Smooth muscle cell (in vitro differentiated cells): Measurements from ENCODE around the gene ELL2. TPM values are rescaled to one million over a fixed set of nuclear protein-coding genes. Genes with fewer than 3 reads are reported as not detected.

Experiments used
- DNase-seq: peaks from one replicate; lab custom pipeline; 2025; ENCODE audit not compliant: unreplicated experiment; lab: John Stamatoyannopoulos, UW
- H2AFZ ChIP-seq: fragments of 200-600 bp; sonication (generic); 2 replicates; pipeline ENCODE4 v1.6.0; 2016; ENCODE audit warnings: antibody characterized with exemption, low read depth, mild to moderate bottlenecking
- H3F3A ChIP-seq: fragments of 200-600 bp; sonication (generic); 2 replicates; pipeline ENCODE4 v1.6.0; 2017; ENCODE audit warnings: antibody characterized with exemption, low read depth
- H3K27ac ChIP-seq: fragments of 200-600 bp; sonication (generic); 2 replicates; pipeline ENCODE4 v1.5.1; 2016; ENCODE audit warnings: low read depth, mild to moderate bottlenecking
- H3K27me3 ChIP-seq: fragments of 200-600 bp; sonication (generic); 2 replicates; pipeline ENCODE4 v1.6.1; 2016; ENCODE audit warnings: low read depth, mild to moderate bottlenecking
- H3K36me3 ChIP-seq: fragments of 200-600 bp; sonication (generic); 2 replicates; pipeline ENCODE4 v1.5.1; 2016; ENCODE audit warnings: low read depth
- H3K4me1 ChIP-seq: fragments of 200-600 bp; sonication (generic); 2 replicates; pipeline ENCODE4 v1.5.1; 2016; ENCODE audit warnings: low read depth
- H3K4me2 ChIP-seq: fragments of 200-600 bp; sonication (generic); 2 replicates; pipeline ENCODE4 v1.6.0; 2016; ENCODE audit warnings: mild to moderate bottlenecking
- H3K4me3 ChIP-seq: fragments of 200-600 bp; sonication (generic); 2 replicates; pipeline ENCODE4 v1.5.1; 2016; ENCODE audit warnings: mild to moderate bottlenecking
- H3K79me2 ChIP-seq: fragments of 200-600 bp; sonication (generic); 2 replicates; pipeline ENCODE4 v1.6.0; 2016; ENCODE audit warnings: low read depth, mild to moderate bottlenecking
- H3K9ac ChIP-seq: fragments of 200-600 bp; sonication (generic); 2 replicates; pipeline ENCODE4 v1.6.0; 2016; ENCODE audit warnings: low read depth
- H3K9me3 ChIP-seq: fragments of 200-600 bp; sonication (generic); replicated peaks from 2 replicates; pipeline ENCODE4 v1.5.1; 2016; ENCODE audit warnings: low read depth
- H4K20me1 ChIP-seq: fragments of 200-600 bp; sonication (generic); 2 replicates; pipeline ENCODE4 v1.6.0; 2016; ENCODE audit warnings: low read depth
- WGBS: methylation state at CpG from one replicate; pipeline ENCODE4 v1.1.7; 2016; ENCODE audit warnings: low lambda C conversion rate; 5-methylcytosine and 5-hydroxymethylcytosine counted together
- polyA plus RNA-seq: library from polyadenylated mRNA; unstranded; fragments of >200 nt; fragmentation: Nextera tagmentation; extraction: Ambion mirVana; gene quantifications from 2 replicates; pipeline ENCODE4 v1.2.1, GENCODE V29; 2016
- total RNA-seq: library from RNA; depleted of rRNA; stranded (reverse); fragments of >200 nt; gene quantifications from 2 replicates; pipeline ENCODE4 v1.2.3, GENCODE V29; 2014
- TF ChIP-seq, protein P1 (sequence below): fragments of 200-600 bp; sonication (generic); IDR thresholded peaks from 2 replicates; pipeline ENCODE4 v1.5.1; 2017; ENCODE audit warnings: borderline replicate concordance, mild to moderate bottlenecking, antibody characterized with exemption; ENCODE audit not compliant: insufficient read depth, poor library complexity, severe bottlenecking

The ELL2 gene
- total and polyA plus RNA-seq, 2 experiments from 2014 or later: 14.4 to 49.9 TPM

DNA sequence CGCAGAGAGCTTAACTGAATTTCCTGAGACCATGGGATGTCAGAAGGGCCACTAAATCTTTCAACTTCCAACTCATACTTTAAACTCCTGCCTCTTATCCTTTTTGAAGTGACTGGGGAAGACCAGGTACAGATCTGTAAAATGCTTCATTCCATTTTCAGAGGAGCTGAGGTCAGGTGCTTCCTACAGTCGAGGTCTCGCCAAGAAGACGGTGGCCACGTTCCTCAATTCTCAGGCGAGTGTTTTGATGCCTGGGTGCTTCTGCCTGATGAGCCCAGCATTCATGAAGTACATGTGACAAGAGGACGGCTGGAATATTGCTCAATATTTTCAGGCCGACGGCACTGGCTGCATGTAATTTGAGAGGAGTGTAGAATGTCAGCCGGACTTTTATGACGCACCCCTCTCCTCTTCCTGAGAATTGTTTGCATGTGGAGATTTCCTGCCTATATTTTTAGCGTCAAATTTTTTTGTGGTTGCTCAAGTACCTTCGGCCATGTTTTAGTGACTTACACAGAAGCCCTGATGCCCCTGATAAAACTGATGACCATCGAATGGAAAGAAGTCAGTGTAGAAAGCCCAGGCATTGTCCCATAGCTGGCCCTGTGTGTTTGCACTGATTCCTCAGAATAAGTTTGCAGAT lies 100.3 kb downstream of the ELL2 start:
- peak overlapping the region; percentile 81 for H3K9ac ChIP-seq
- H3K9me3 ChIP-seq: no peaks in the 10 kb centered on the region
- DNase-seq: peak; percentile 12
- peak overlapping the region; percentile 10 for H3K4me3 ChIP-seq
- H2AFZ ChIP-seq: no peak overlapping the region
- no peaks in the 10 kb centered on the region for H3K79me2 ChIP-seq
- H3K4me2 ChIP-seq: peak overlapping the region; percentile 79
- H4K20me1 ChIP-seq: no peaks in the 10 kb centered on the region
- H3K27me3 ChIP-seq: no peaks in the 10 kb centered on the region
- TF ChIP-seq, protein P1, sequence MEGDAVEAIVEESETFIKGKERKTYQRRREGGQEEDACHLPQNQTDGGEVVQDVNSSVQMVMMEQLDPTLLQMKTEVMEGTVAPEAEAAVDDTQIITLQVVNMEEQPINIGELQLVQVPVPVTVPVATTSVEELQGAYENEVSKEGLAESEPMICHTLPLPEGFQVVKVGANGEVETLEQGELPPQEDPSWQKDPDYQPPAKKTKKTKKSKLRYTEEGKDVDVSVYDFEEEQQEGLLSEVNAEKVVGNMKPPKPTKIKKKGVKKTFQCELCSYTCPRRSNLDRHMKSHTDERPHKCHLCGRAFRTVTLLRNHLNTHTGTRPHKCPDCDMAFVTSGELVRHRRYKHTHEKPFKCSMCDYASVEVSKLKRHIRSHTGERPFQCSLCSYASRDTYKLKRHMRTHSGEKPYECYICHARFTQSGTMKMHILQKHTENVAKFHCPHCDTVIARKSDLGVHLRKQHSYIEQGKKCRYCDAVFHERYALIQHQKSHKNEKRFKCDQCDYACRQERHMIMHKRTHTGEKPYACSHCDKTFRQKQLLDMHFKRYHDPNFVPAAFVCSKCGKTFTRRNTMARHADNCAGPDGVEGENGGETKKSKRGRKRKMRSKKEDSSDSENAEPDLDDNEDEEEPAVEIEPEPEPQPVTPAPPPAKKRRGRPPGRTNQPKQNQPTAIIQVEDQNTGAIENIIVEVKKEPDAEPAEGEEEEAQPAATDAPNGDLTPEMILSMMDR: no peak
- H3K27ac ChIP-seq: peak overlapping the region; percentile 98
- peaks cover 44% of the 10 kb centered on the region for H3K4me1 ChIP-seq
- no peaks in the 10 kb centered on the region for H3K36me3 ChIP-seq
- 41% methylated on average over 14 of the region's 14 CpGs for WGBS
- peaks cover 20% of the 10 kb centered on the region for H3F3A ChIP-seq

DNA sequence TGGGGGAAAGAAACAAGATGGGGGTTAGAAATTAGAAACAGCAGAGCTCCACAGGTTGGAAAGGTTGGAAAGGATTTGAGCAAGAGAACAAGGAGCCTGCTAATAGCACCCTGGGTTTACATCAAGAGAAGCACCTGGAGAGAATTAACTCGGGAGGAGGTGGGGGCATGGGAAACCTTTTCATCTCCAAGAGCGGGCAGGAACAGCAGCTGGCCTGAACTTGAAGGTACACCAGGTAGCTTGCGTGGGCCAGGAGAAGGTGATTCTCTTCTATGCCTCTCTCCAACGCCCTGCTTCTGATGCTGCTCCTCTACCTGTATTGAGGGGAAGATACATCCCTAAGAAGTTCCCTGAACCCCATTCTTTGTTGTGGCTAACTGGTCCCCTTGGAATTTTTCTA lies 102.0 kb downstream of the ELL2 start:
- Histone ChIP-seq H3K4me3 (peak overlapping the region; percentile 32), H4K20me1 (no peaks in the 10 kb centered on the region), H3K9ac (peak overlapping the region; percentile 91), H3K79me2 (no peaks in the 10 kb centered on the region), H3K4me2 (peak overlapping the region; percentile 79), H3F3A (peaks cover 20% of the 10 kb centered on the region), H3K9me3 (no peaks in the 10 kb centered on the region), H3K27me3 (no peaks in the 10 kb centered on the region), H3K4me1 (peaks cover 39% of the 10 kb centered on the region), H2AFZ (no peak overlapping the region), H3K27ac (peak overlapping the region; percentile 98), H3K36me3 (no peaks in the 10 kb centered on the region)
- no peak for DNase-seq
- 77% methylated on average over 4 of the region's 4 CpGs for WGBS
- TF ChIP-seq, protein P1: no peak

GRCh38 chr5:95858661-95859595 lies 102.7 kb downstream of the ELL2 start:
- H3K27me3 ChIP-seq: no peaks in the 10 kb centered on the region
- peak; percentile 86 for DNase-seq
- no peaks in the 10 kb centered on the region for H3K79me2 ChIP-seq
- H3K4me3 ChIP-seq: peak overlapping the region; percentile 32
- peaks cover 38% of the 10 kb centered on the region for H3K4me1 ChIP-seq
- H2AFZ ChIP-seq: no peak overlapping the region
- 3% methylated on average over 28 of the region's 28 CpGs for WGBS
- H3K36me3 ChIP-seq: no peaks in the 10 kb centered on the region
- peak overlapping the region; percentile 79 for H3K4me2 ChIP-seq
- peaks cover 20% of the 10 kb centered on the region for H3F3A ChIP-seq
- TF ChIP-seq, protein P1: peak; percentile 98
- H4K20me1 ChIP-seq: no peaks in the 10 kb centered on the region
- peak overlapping the region; percentile 91 for H3K9ac ChIP-seq
- no peaks in the 10 kb centered on the region for H3K9me3 ChIP-seq
- peak overlapping the region; percentile 98 for H3K27ac ChIP-seq
